ENCODE measurements around the gene ETHE1.

Gene ETHE1

GRCh38 chr19:43534816-43535761 is 8.1 kb upstream of the ETHE1 start:
- TF ChIP-seq CTCF (IDR thresholded peaks at IDR 0.05; ENCODE audit: borderline replicate concordance, extremely low read depth, low read length, poor library complexity, severe bottlenecking) (peak; percentile 48), EZH2 (IDR thresholded peaks at IDR 0.05; ENCODE audit: borderline replicate concordance, low read depth, low read length, severe bottlenecking) (no peak)
- Histone ChIP-seq H3K79me2 (ENCODE audit: insufficient read depth, low read length) (no peaks in the 10 kb centered on the region), H3K27ac (ENCODE audit: low read length) (no peak overlapping the region), H3K9ac (ENCODE audit: low read depth, low read length) (no peak overlapping the region), H3K27me3 (ENCODE audit: insufficient read depth, low read length, poor library complexity) (no peaks in the 10 kb centered on the region), H3K4me2 (ENCODE audit: insufficient read depth, low read length) (no peak overlapping the region), H3K36me3 (ENCODE audit: insufficient read depth, low read length) (peaks cover 24% of the 10 kb centered on the region), H3K4me1 (ENCODE audit: insufficient read depth, low read length) (peaks cover 20% of the 10 kb centered on the region), H4K20me1 (ENCODE audit: insufficient read depth, low read length) (0 out of 2 replicates have a peak, but pooled peaks cover 4% of the 10 kb centered on the region), H3K4me3 (ENCODE audit: low read depth in 1 of 2, low read length in 2 of 2) (no peak overlapping the region), H3K9me3 (ENCODE audit: insufficient read depth, low read length, severe bottlenecking) (peaks cover 4% of the 10 kb centered on the region), H2AFZ (ENCODE audit: low read depth, low read length) (no peak overlapping the region)
- no peak for ATAC-seq (ENCODE audit: insufficient read depth, low read depth)
- DNase-seq: no peak

- Histone ChIP-seq H3K27ac (ENCODE audit: low read length) (no peak overlapping the region), H3K4me2 (ENCODE audit: insufficient read depth, low read length) (peak overlapping the region; percentile 68; the same call in 1 of the 2 replicates)
Measured at GRCh38 chr19:43534305-43534815, 7.4 kb upstream of the ETHE1 start.

GRCh38 chr19:43533546-43534304 is 6.7 kb upstream of the ETHE1 start:
- peaks cover 14% of the 10 kb centered on the region; the same call in 1 of the 2 replicates for H3K36me3 ChIP-seq (ENCODE audit: insufficient read depth, low read length)
- TF ChIP-seq EZH2 (IDR thresholded peaks at IDR 0.05; ENCODE audit: borderline replicate concordance, low read depth, low read length, severe bottlenecking): no peak
- no peak for TF ChIP-seq CTCF (IDR thresholded peaks at IDR 0.05; ENCODE audit: borderline replicate concordance, extremely low read depth, low read length, poor library complexity, severe bottlenecking)
- ATAC-seq (ENCODE audit: insufficient read depth, low read depth) (peak; percentile 91), DNase-seq (peak; percentile 95)
- H3K27me3 ChIP-seq (ENCODE audit: insufficient read depth, low read length, poor library complexity): no peaks in the 10 kb centered on the region
- no peaks in the 10 kb centered on the region for H3K79me2 ChIP-seq (ENCODE audit: insufficient read depth, low read length)
- H3K27ac ChIP-seq (ENCODE audit: low read length): peak overlapping the region; percentile 11; the same call in 1 of the 2 replicates
- H2AFZ ChIP-seq (ENCODE audit: low read depth, low read length): peak overlapping the region; percentile 58
- no peaks in the 10 kb centered on the region for H3K9me3 ChIP-seq (ENCODE audit: insufficient read depth, low read length, severe bottlenecking)
- peak overlapping the region in 1 of 2 experiments; percentile 56; a peak in 3 of 4 replicates for H3K4me3 ChIP-seq (ENCODE audit: low read depth in 1 of 2, low read length in 2 of 2)
- peaks cover 20% of the 10 kb centered on the region for H3K4me1 ChIP-seq (ENCODE audit: insufficient read depth, low read length)
- 0 out of 2 replicates have a peak, but pooled peaks cover 4% of the 10 kb centered on the region for H4K20me1 ChIP-seq (ENCODE audit: insufficient read depth, low read length)
- peak overlapping the region; percentile 68 for H3K4me2 ChIP-seq (ENCODE audit: insufficient read depth, low read length)
- peak overlapping the region; percentile 38 for H3K9ac ChIP-seq (ENCODE audit: low read depth, low read length)

More at GRCh38 chr19:43534305-43534815, 7.4 kb upstream of the ETHE1 start:
- DNase-seq: no peak
- peaks cover 20% of the 10 kb centered on the region for H3K4me1 ChIP-seq (ENCODE audit: insufficient read depth, low read length)
- TF ChIP-seq EZH2 (IDR thresholded peaks at IDR 0.05; ENCODE audit: borderline replicate concordance, low read depth, low read length, severe bottlenecking) (no peak), CTCF (IDR thresholded peaks at IDR 0.05; ENCODE audit: borderline replicate concordance, extremely low read depth, low read length, poor library complexity, severe bottlenecking) (no peak)
- peaks cover 20% of the 10 kb centered on the region; the same call in 1 of the 2 replicates for H3K36me3 ChIP-seq (ENCODE audit: insufficient read depth, low read length)
- H3K4me3 ChIP-seq (ENCODE audit: low read depth in 1 of 2, low read length in 2 of 2): no peak overlapping the region
- peaks cover 4% of the 10 kb centered on the region for H3K9me3 ChIP-seq (ENCODE audit: insufficient read depth, low read length, severe bottlenecking)
- 0 out of 2 replicates have a peak, but pooled peaks cover 4% of the 10 kb centered on the region for H4K20me1 ChIP-seq (ENCODE audit: insufficient read depth, low read length)
- ATAC-seq (ENCODE audit: insufficient read depth, low read depth): no peak
- H2AFZ ChIP-seq (ENCODE audit: low read depth, low read length): no peak overlapping the region
- H3K9ac ChIP-seq (ENCODE audit: low read depth, low read length): no peak overlapping the region
- H3K27me3 ChIP-seq (ENCODE audit: insufficient read depth, low read length, poor library complexity): no peaks in the 10 kb centered on the region
- H3K79me2 ChIP-seq (ENCODE audit: insufficient read depth, low read length): no peaks in the 10 kb centered on the region
